ENCODE measurements around the gene VASP. TPM values are rescaled to one million over a fixed set of nuclear protein-coding genes. Genes with fewer than 3 reads are reported as not detected.

The VASP gene
- total and polyA plus RNA-seq, 2 experiments from 2014 or later, result 60.3 to 147 TPM

DNA sequence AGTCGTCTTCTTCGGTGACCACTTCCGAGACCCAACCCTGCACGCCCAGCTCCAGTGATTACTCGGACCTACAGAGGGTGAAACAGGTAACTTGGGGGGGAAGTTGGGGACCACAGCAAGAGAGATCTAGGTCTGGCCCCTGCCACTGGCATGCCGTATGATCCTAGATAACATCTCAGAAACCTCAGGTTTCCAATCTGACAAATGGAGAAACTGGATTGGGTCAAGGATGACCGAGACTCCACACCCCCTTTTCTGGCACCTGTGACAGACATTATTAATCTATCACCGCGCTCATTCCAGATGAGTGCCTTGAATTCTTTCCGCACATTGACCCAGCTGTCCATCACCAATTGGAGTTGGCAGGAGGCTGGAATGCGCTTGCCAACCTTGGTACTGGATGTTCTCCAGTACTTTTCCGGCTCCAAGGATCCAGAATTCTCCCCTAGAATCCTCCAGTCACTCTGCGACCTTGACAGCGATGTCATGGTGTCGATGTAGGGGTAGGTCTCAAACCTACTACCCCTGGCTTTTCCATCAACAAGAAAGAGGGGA, 17.4 kb downstream of the VASP start:
- Mint-ChIP-seq H3K27me3 (ENCODE audit: insufficient read depth, low read depth, poor library complexity) (peaks cover 35% of the 10 kb centered on the region), H3K4me3 (no peak overlapping the region), H3K27ac (no peak overlapping the region), H3K36me3 (ENCODE audit: low read depth) (peaks cover 59% of the 10 kb centered on the region), H3K4me1 (peaks cover 17% of the 10 kb centered on the region), H3K9me3 (no peaks in the 10 kb centered on the region)
- no peak overlapping the region for H3K4me2 ChIP-seq
- H4K20me1 ChIP-seq (replicated peaks; ENCODE audit: insufficient read depth), result peaks cover 29% of the 10 kb centered on the region
- no peak overlapping the region for H3K4me3 ChIP-seq
- TF ChIP-seq EZH2 (IDR thresholded peaks at IDR 0.05; ENCODE audit: low read depth, unreplicated experiment) (no peak), NANOG (IDR thresholded peaks at IDR 0.05; ENCODE audit: borderline replicate concordance) (no peak), STAT1 (IDR thresholded peaks at IDR 0.05; ENCODE audit: unreplicated experiment) (no peak), ZNF114 (CRISPR knock-in tag; IDR thresholded peaks at IDR 0.05) (no peak), CREB1 (CRISPR knock-in tag; IDR thresholded peaks at IDR 0.05; ENCODE audit: low read depth) (no peak), EZH2phosphoT487 (IDR thresholded peaks at IDR 0.05; ENCODE audit: unreplicated experiment) (no peak), ZNF331 (CRISPR knock-in tag; IDR thresholded peaks at IDR 0.05; ENCODE audit: low read depth) (no peak)
- TF ChIP-seq, protein P1, sequence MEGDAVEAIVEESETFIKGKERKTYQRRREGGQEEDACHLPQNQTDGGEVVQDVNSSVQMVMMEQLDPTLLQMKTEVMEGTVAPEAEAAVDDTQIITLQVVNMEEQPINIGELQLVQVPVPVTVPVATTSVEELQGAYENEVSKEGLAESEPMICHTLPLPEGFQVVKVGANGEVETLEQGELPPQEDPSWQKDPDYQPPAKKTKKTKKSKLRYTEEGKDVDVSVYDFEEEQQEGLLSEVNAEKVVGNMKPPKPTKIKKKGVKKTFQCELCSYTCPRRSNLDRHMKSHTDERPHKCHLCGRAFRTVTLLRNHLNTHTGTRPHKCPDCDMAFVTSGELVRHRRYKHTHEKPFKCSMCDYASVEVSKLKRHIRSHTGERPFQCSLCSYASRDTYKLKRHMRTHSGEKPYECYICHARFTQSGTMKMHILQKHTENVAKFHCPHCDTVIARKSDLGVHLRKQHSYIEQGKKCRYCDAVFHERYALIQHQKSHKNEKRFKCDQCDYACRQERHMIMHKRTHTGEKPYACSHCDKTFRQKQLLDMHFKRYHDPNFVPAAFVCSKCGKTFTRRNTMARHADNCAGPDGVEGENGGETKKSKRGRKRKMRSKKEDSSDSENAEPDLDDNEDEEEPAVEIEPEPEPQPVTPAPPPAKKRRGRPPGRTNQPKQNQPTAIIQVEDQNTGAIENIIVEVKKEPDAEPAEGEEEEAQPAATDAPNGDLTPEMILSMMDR (conservative IDR thresholded peaks at IDR 0.05; ENCODE audit: low read depth in 2 of 2), result no peak
- TF ChIP-seq, protein P2, sequence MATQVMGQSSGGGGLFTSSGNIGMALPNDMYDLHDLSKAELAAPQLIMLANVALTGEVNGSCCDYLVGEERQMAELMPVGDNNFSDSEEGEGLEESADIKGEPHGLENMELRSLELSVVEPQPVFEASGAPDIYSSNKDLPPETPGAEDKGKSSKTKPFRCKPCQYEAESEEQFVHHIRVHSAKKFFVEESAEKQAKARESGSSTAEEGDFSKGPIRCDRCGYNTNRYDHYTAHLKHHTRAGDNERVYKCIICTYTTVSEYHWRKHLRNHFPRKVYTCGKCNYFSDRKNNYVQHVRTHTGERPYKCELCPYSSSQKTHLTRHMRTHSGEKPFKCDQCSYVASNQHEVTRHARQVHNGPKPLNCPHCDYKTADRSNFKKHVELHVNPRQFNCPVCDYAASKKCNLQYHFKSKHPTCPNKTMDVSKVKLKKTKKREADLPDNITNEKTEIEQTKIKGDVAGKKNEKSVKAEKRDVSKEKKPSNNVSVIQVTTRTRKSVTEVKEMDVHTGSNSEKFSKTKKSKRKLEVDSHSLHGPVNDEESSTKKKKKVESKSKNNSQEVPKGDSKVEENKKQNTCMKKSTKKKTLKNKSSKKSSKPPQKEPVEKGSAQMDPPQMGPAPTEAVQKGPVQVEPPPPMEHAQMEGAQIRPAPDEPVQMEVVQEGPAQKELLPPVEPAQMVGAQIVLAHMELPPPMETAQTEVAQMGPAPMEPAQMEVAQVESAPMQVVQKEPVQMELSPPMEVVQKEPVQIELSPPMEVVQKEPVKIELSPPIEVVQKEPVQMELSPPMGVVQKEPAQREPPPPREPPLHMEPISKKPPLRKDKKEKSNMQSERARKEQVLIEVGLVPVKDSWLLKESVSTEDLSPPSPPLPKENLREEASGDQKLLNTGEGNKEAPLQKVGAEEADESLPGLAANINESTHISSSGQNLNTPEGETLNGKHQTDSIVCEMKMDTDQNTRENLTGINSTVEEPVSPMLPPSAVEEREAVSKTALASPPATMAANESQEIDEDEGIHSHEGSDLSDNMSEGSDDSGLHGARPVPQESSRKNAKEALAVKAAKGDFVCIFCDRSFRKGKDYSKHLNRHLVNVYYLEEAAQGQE (IDR thresholded peaks at IDR 0.05; ENCODE audit: unreplicated experiment), result no peak
- TF ChIP-seq, protein P3, sequence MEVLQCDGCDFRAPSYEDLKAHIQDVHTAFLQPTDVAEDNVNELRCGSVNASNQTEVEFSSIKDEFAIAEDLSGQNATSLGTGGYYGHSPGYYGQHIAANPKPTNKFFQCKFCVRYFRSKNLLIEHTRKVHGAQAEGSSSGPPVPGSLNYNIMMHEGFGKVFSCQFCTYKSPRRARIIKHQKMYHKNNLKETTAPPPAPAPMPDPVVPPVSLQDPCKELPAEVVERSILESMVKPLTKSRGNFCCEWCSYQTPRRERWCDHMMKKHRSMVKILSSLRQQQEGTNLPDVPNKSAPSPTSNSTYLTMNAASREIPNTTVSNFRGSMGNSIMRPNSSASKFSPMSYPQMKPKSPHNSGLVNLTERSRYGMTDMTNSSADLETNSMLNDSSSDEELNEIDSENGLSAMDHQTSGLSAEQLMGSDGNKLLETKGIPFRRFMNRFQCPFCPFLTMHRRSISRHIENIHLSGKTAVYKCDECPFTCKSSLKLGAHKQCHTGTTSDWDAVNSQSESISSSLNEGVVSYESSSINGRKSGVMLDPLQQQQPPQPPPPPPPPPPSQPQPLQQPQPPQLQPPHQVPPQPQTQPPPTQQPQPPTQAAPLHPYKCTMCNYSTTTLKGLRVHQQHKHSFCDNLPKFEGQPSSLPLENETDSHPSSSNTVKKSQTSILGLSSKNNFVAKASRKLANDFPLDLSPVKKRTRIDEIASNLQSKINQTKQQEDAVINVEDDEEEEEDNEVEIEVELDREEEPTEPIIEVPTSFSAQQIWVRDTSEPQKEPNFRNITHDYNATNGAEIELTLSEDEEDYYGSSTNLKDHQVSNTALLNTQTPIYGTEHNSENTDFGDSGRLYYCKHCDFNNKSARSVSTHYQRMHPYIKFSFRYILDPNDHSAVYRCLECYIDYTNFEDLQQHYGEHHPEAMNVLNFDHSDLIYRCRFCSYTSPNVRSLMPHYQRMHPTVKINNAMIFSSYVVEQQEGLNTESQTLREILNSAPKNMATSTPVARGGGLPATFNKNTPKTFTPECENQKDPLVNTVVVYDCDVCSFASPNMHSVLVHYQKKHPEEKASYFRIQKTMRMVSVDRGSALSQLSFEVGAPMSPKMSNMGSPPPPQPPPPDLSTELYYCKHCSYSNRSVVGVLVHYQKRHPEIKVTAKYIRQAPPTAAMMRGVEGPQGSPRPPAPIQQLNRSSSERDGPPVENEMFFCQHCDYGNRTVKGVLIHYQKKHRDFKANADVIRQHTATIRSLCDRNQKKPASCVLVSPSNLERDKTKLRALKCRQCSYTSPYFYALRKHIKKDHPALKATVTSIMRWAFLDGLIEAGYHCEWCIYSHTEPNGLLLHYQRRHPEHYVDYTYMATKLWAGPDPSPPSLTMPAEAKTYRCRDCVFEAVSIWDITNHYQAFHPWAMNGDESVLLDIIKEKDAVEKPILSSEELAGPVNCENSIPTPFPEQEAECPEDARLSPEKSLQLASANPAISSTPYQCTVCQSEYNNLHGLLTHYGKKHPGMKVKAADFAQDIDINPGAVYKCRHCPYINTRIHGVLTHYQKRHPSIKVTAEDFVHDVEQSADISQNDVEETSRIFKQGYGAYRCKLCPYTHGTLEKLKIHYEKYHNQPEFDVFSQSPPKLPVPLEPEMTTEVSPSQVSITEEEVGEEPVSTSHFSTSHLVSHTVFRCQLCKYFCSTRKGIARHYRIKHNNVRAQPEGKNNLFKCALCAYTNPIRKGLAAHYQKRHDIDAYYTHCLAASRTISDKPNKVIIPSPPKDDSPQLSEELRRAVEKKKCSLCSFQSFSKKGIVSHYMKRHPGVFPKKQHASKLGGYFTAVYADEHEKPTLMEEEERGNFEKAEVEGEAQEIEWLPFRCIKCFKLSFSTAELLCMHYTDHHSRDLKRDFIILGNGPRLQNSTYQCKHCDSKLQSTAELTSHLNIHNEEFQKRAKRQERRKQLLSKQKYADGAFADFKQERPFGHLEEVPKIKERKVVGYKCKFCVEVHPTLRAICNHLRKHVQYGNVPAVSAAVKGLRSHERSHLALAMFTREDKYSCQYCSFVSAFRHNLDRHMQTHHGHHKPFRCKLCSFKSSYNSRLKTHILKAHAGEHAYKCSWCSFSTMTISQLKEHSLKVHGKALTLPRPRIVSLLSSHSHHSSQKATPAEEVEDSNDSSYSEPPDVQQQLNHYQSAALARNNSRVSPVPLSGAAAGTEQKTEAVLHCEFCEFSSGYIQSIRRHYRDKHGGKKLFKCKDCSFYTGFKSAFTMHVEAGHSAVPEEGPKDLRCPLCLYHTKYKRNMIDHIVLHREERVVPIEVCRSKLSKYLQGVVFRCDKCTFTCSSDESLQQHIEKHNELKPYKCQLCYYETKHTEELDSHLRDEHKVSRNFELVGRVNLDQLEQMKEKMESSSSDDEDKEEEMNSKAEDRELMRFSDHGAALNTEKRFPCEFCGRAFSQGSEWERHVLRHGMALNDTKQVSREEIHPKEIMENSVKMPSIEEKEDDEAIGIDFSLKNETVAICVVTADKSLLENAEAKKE (CRISPR knock-in tag; IDR thresholded peaks at IDR 0.05), result no peak
- TF ChIP-seq, protein P4, sequence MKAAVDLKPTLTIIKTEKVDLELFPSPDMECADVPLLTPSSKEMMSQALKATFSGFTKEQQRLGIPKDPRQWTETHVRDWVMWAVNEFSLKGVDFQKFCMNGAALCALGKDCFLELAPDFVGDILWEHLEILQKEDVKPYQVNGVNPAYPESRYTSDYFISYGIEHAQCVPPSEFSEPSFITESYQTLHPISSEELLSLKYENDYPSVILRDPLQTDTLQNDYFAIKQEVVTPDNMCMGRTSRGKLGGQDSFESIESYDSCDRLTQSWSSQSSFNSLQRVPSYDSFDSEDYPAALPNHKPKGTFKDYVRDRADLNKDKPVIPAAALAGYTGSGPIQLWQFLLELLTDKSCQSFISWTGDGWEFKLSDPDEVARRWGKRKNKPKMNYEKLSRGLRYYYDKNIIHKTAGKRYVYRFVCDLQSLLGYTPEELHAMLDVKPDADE (IDR thresholded peaks at IDR 0.05), result no peak
- no peak overlapping the region for H2AFZ ChIP-seq
- H3K27ac ChIP-seq (ENCODE audit: low read depth), result peak overlapping the region; percentile 67; the same call in 1 of the 2 replicates
- H3K79me2 ChIP-seq (replicated peaks; ENCODE audit: insufficient read depth), result 0 out of 2 replicates have a peak, but pooled peaks cover 4% of the 10 kb centered on the region
- no peak for DNase-seq (ENCODE audit: low spot score)
- H3K27me3 ChIP-seq (ENCODE audit: insufficient read depth), result peaks cover 5% of the 10 kb centered on the region
- peaks cover 11% of the 10 kb centered on the region for H3K4me1 ChIP-seq (ENCODE audit: insufficient read depth)
- H3K36me3 ChIP-seq (ENCODE audit: insufficient read depth), result peaks cover 20% of the 10 kb centered on the region
- H3F3A ChIP-seq (replicated peaks; ENCODE audit: low read depth), result peaks cover 38% of the 10 kb centered on the region
- no peaks in the 10 kb centered on the region for H3K9me2 ChIP-seq (ENCODE audit: insufficient read depth)
- ATAC-seq, result no peak

Measured in GM23338 (cell line).